ENCODE results near the gene TCHP. TPM values are rescaled to one million over a fixed set of nuclear protein-coding genes. Genes with fewer than 3 reads are reported as not detected.

Gene TCHP
- polyA plus RNA-seq, 1 donor from 2014 or later: 12.8 TPM

- TF ChIP-seq EZH2 (IDR thresholded peaks at IDR 0.05; ENCODE audit: borderline replicate concordance, insufficient read depth, low read length, poor library complexity, severe bottlenecking) (no peak), TAF1 (IDR thresholded peaks at IDR 0.05; ENCODE audit: low read depth) (no peak), POLR2AphosphoS5 (IDR thresholded peaks at IDR 0.05) (no peak), EP300 (conservative IDR thresholded peaks at IDR 0.05; ENCODE audit: poor library complexity, severe bottlenecking) (no peak), RAD21 (conservative IDR thresholded peaks at IDR 0.05) (no peak), REST (IDR thresholded peaks at IDR 0.05; ENCODE audit: borderline replicate concordance) (no peak), MXI1 (conservative IDR thresholded peaks at IDR 0.05; ENCODE audit: poor library complexity, severe bottlenecking) (no peak), SMC3 (conservative IDR thresholded peaks at IDR 0.05; ENCODE audit: poor library complexity) (no peak)
- TF ChIP-seq, protein P1, sequence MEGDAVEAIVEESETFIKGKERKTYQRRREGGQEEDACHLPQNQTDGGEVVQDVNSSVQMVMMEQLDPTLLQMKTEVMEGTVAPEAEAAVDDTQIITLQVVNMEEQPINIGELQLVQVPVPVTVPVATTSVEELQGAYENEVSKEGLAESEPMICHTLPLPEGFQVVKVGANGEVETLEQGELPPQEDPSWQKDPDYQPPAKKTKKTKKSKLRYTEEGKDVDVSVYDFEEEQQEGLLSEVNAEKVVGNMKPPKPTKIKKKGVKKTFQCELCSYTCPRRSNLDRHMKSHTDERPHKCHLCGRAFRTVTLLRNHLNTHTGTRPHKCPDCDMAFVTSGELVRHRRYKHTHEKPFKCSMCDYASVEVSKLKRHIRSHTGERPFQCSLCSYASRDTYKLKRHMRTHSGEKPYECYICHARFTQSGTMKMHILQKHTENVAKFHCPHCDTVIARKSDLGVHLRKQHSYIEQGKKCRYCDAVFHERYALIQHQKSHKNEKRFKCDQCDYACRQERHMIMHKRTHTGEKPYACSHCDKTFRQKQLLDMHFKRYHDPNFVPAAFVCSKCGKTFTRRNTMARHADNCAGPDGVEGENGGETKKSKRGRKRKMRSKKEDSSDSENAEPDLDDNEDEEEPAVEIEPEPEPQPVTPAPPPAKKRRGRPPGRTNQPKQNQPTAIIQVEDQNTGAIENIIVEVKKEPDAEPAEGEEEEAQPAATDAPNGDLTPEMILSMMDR (IDR thresholded peaks at IDR 0.05; ENCODE audit: poor library complexity, severe bottlenecking): no peak
- Histone ChIP-seq H3K36me3 (ENCODE audit: insufficient read depth, low read length) (peaks cover 25% of the 10 kb centered on the region), H3K9me2 (ENCODE audit: insufficient read depth, low read length) (no peaks in the 10 kb centered on the region), H4K20me1 (ENCODE audit: insufficient read depth) (no peaks in the 10 kb centered on the region), H3F3A (ENCODE audit: insufficient read depth, low read length, poor library complexity, severe bottlenecking) (no peaks in the 10 kb centered on the region), H3K9ac (ENCODE audit: low read length) (no peak overlapping the region), H3K27me3 (ENCODE audit: insufficient read depth, low read depth, low read length) (no peaks in the 10 kb centered on the region), H3K79me2 (replicated peaks; ENCODE audit: insufficient read depth, low read length) (no peaks in the 10 kb centered on the region), H3K9me3 (ENCODE audit: low read length) (no peaks in the 10 kb centered on the region), H2AFZ (ENCODE audit: low read depth, low read length) (no peak overlapping the region), H3K4me2 (ENCODE audit: low read length) (no peak overlapping the region), H3K4me3 (ENCODE audit: low read length) (no peak overlapping the region), H3K27ac (ENCODE audit: low read length) (no peak overlapping the region)
These were observed 63.3 kb downstream of the TCHP start for GRCh38 chr12:109963330-109963729.

DNA sequence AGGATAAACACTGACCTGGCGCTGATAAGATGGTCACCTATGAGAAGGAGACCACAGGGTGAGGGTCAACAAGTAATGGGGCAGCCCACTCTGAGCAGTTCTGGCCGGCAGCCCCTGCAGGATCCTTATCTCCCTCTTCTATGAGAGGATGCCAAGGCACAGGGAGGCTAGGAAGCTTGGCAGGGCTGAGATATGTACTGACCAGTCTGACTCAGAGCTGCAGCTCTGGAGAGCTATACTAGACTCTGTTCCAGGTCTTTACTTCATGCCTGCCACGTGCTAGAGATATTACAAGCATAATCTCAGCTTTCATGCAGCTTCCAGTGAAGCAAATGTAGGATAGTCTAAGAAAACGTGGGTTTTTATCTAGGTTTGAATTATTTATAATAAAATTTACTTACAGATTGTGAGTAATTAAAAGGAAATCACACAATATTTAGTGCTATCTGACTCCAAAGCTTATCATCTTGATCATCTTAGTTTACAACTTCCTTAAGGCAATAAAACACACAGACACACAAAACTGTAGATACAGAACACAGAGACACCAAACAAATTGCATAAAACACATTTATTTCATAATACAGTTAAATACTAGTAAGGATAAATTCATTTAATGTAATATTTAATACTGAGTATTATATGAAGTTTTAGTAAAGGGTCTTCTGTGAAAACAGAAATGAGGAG, 63.8 kb downstream of the TCHP start:
- no peaks in the 10 kb centered on the region for H3K79me2 ChIP-seq (replicated peaks; ENCODE audit: insufficient read depth, low read length)
- no peak for TF ChIP-seq RAD21 (conservative IDR thresholded peaks at IDR 0.05)
- TF ChIP-seq EP300 (conservative IDR thresholded peaks at IDR 0.05; ENCODE audit: poor library complexity, severe bottlenecking): no peak
- TF ChIP-seq TAF1 (IDR thresholded peaks at IDR 0.05; ENCODE audit: low read depth): no peak
- no peak for TF ChIP-seq MXI1 (conservative IDR thresholded peaks at IDR 0.05; ENCODE audit: poor library complexity, severe bottlenecking)
- TF ChIP-seq REST (IDR thresholded peaks at IDR 0.05; ENCODE audit: borderline replicate concordance): no peak
- no peak for TF ChIP-seq SMC3 (conservative IDR thresholded peaks at IDR 0.05; ENCODE audit: poor library complexity)
- TF ChIP-seq, protein P1 (IDR thresholded peaks at IDR 0.05; ENCODE audit: poor library complexity, severe bottlenecking): no peak
- no peak for TF ChIP-seq POLR2AphosphoS5 (IDR thresholded peaks at IDR 0.05)
- no peak for TF ChIP-seq EZH2 (IDR thresholded peaks at IDR 0.05; ENCODE audit: borderline replicate concordance, insufficient read depth, low read length, poor library complexity, severe bottlenecking)

More for the DNA sequence above, 63.8 kb downstream of the TCHP start:
- no peaks in the 10 kb centered on the region for H4K20me1 ChIP-seq (ENCODE audit: insufficient read depth)
- H3K4me3 ChIP-seq (ENCODE audit: low read length): no peak overlapping the region
- no peak overlapping the region for H2AFZ ChIP-seq (ENCODE audit: low read depth, low read length)
- no peaks in the 10 kb centered on the region for H3K9me3 ChIP-seq (ENCODE audit: low read length)
- H3K27ac ChIP-seq (ENCODE audit: low read length): no peak overlapping the region
- peaks cover 25% of the 10 kb centered on the region for H3K36me3 ChIP-seq (ENCODE audit: insufficient read depth, low read length)
- H3F3A ChIP-seq (ENCODE audit: insufficient read depth, low read length, poor library complexity, severe bottlenecking): no peaks in the 10 kb centered on the region
- no peaks in the 10 kb centered on the region for H3K9me2 ChIP-seq (ENCODE audit: insufficient read depth, low read length)
- no peak overlapping the region for H3K9ac ChIP-seq (ENCODE audit: low read length)
- H3K4me2 ChIP-seq (ENCODE audit: low read length): no peak overlapping the region
- no peaks in the 10 kb centered on the region for H3K27me3 ChIP-seq (ENCODE audit: insufficient read depth, low read depth, low read length)
